H1 (cell line): ENCODE results near the gene MEP1A. TPM values are rescaled to one million over a fixed set of nuclear protein-coding genes. Genes with fewer than 3 reads are reported as not detected.

ENCODE experiments used
- CBX5 ChIP-seq: fragments of 300-800, 300-1000 bp; sonication (generic); IDR thresholded peaks from 2 replicates; pipeline ENCODE4 v1.7.1; 2016; ENCODE audit warnings: antibody characterized with exemption, low read length, low read depth
- CTBP2 ChIP-seq: IDR thresholded peaks from 2 replicates; pipeline ENCODE4 v1.7.0; 2011; ENCODE audit warnings: borderline replicate concordance, mild to moderate bottlenecking, moderate library complexity, mixed read lengths, low read length; ENCODE audit not compliant: insufficient read depth, insufficient read length
- GABPA ChIP-seq: IDR thresholded peaks from 2 replicates; pipeline ENCODE4 v1.6.1; 2011; ENCODE audit warnings: mild to moderate bottlenecking, low read length, moderate library complexity, borderline replicate concordance; ENCODE audit not compliant: insufficient read depth
- RAD21 ChIP-seq, 2 experiments: IDR thresholded peaks in 1 of 2; conservative IDR thresholded peaks in 1 of 2; 2 replicates each; pipeline ENCODE4 v1.6.1; 2011; ENCODE audit warnings: low read depth in 2 of 2, low read length in 2 of 2, improper control_type of control experiment in 1 of 2, inconsistent platforms in 1 of 2, mild to moderate bottlenecking in 1 of 2, moderate library complexity in 1 of 2
- TAF7 ChIP-seq: optimal IDR thresholded peaks from 2 replicates; pipeline ENCODE3; 2011; ENCODE audit warnings: low read depth, mild to moderate bottlenecking, inconsistent platforms, low read length, moderate library complexity, borderline replicate concordance
- polyA plus RNA-seq, 7 experiments: library from polyadenylated mRNA; depleted of rRNA in 3 of 7; stranded (reverse) in 5 of 7; unstranded in 2 of 7; fragments of >200 nt in 5 of 7; fragments of 200-250 nt in 2 of 7; gene quantifications; 1 replicate in 5 of 7; 2 replicates in 1 of 7; 4 replicates in 1 of 7; pipeline versions ENCODE4 v1.2.1 to v1.2.3, GENCODE V29; 2011 to 2013; ENCODE audit warnings: missing spikeins in 2 of 7, mixed read lengths in 2 of 7
- total RNA-seq: library from RNA; stranded (reverse); fragmentation: NEBNext Ultra II Directional; extraction: Animal tissue kit (Norgen Biotek cat#: 25700); gene quantifications from 2 replicates; pipeline ENCODE4 v1.2.1, GENCODE V29; 2021

The MEP1A gene
- total and polyA plus RNA-seq, 2 of the 8 experiments (the other 6 are each of a cell fraction or from before 2014, with no cell fraction given): 0.03 TPM; not detected in 1

- TF ChIP-seq RAD21 (IDR thresholded peaks at IDR 0.05 in 1 of 2, conservative IDR thresholded peaks at IDR 0.05 in 1 of 2; ENCODE audit: low read depth in 2 of 2, low read length in 2 of 2): no peak
- no peak for TF ChIP-seq GABPA
- no peak for TF ChIP-seq CBX5
- TF ChIP-seq CTBP2: no peak
- no peak for TF ChIP-seq TAF7
These were observed 32.3 kb upstream of the MEP1A start (continued) for GRCh38 chr6:46760925-46761324.
